ENCODE measurements around the gene SLC19A1.

The SLC19A1 gene

GRCh38 chr21:45457832-45458172 lies 84.4 kb downstream of the SLC19A1 start:
- TF ChIP-seq, protein P1, sequence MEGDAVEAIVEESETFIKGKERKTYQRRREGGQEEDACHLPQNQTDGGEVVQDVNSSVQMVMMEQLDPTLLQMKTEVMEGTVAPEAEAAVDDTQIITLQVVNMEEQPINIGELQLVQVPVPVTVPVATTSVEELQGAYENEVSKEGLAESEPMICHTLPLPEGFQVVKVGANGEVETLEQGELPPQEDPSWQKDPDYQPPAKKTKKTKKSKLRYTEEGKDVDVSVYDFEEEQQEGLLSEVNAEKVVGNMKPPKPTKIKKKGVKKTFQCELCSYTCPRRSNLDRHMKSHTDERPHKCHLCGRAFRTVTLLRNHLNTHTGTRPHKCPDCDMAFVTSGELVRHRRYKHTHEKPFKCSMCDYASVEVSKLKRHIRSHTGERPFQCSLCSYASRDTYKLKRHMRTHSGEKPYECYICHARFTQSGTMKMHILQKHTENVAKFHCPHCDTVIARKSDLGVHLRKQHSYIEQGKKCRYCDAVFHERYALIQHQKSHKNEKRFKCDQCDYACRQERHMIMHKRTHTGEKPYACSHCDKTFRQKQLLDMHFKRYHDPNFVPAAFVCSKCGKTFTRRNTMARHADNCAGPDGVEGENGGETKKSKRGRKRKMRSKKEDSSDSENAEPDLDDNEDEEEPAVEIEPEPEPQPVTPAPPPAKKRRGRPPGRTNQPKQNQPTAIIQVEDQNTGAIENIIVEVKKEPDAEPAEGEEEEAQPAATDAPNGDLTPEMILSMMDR (IDR thresholded peaks at IDR 0.05; ENCODE audit: low read depth, low read length): no peak

DNA sequence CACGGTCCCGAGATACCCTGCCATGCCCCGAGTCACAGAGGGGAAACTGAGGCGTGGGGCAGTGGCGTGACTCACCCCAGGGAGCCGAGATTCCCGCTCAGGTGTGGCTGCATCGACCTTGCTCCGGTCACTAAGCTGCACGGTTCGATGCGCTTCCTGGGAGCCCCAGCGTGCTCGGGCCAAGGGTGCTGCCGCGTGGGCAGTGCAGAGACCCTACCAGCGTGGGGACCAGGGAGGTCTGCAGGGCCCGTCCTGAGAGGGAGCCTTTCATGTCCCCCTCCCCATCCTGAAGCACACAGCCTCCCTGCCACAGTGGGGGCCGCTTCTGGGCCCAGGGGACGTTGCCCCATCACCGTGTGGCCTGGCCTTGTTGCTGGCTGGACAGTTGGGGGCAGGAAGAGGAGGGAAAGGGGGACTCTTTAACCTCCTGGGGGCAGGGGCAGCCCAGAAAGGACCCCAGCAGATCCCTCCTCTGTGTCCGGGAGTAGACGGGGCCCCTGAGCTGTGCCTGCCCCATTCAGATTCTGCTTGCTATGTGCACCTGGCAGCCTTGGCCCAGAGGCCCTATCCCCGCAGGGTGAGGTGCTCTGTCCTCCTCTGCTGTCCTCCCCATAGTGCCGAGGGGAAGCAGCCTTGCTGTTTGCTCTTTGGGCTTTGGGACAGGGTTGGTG lies 84.9 kb downstream of the SLC19A1 start:
- H3K4me3 ChIP-seq (ENCODE audit: low read depth, low read length): no peak overlapping the region
- TF ChIP-seq, protein P1 (IDR thresholded peaks at IDR 0.05; ENCODE audit: low read depth, low read length): no peak

More at GRCh38 chr21:45457832-45458172, 84.4 kb downstream of the SLC19A1 start:
- H3K4me3 ChIP-seq (ENCODE audit: low read depth, low read length): no peak overlapping the region

GRCh38 chr21:45456584-45457160 lies 85.6 kb downstream of the SLC19A1 start:
- TF ChIP-seq, protein P1 (IDR thresholded peaks at IDR 0.05; ENCODE audit: low read depth, low read length): no peak
- no peak overlapping the region for H3K4me3 ChIP-seq (ENCODE audit: low read depth, low read length)

DNA sequence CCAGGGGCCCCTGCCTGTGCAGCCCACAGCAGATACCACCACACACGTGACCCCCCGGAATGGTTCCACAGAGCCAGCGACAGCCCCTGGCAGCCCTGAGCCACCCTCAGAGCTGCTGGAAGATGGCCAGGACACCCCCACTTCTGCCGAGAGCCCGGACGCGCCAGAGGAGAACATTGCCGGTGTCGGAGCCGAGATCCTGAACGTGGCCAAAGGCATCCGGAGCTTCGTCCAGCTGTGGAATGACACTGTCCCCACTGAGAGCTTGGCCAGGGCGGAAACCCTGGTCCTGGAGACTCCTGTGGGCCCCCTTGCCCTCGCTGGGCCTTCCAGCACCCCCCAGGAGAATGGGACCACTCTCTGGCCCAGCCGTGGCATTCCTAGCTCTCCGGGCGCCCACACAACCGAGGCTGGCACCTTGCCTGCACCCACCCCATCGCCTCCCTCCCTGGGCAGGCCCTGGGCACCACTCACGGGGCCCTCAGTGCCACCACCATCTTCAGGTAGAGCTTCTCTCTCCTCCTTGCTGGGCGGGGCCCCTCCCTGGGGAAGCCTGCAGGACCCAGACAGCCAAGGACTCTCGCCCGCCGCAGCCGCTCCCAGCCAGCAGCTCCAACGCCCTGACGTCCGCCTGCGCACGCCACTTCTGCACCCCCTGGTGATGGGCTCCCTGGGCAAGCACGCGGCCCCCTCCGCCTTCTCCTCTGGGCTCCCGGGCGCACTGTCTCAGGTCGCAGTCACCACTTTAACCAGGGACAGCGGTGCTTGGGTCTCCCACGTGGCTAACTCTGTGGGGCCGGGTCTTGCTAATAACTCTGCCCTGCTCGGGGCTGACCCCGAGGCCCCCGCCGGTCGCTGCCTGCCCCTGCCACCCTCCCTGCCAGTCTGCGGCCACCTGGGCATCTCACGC lies 86.3 kb downstream of the SLC19A1 start:
- TF ChIP-seq, protein P1 (IDR thresholded peaks at IDR 0.05; ENCODE audit: low read depth, low read length): no peak
- H3K4me3 ChIP-seq (ENCODE audit: low read depth, low read length): peak overlapping the region; percentile 32

DNA sequence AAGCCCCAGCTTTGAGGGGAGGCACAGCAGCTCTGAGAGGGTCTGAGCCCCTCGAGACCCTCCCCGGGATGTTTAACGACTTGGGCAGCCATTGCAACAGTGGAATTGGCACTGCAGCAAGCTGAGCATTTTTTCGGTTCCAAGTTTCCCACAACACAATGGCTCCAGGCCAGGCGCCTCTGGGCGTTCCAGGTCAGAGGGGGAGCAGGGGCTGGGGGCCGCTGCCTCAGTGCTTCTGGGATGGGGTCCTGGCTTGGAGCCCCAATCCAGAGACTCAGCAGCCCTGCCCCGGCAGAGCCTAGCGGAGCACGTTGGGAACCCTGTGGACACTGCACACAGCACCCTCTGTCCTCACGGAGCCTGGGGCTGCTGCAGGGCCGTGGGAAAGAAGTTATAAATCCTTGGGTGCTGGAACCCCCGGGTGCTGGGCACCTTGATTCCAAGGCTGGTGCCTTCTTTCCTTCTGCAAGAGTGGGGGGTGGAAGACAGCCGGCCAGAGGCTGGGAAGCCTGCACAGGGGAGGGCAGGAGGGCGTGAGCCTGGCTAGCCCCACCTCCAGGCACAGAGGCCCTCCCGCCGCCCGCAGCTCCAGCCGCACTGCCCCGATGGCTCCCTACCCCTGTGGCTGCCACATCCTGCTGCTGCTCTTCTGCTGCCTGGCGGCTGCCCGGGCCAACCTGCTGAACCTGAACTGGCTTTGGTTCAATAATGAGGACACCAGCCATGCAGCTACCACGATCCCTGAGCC lies 87.1 kb downstream of the SLC19A1 start:
- TF ChIP-seq, protein P1 (IDR thresholded peaks at IDR 0.05; ENCODE audit: low read depth, low read length): no peak

DNA sequence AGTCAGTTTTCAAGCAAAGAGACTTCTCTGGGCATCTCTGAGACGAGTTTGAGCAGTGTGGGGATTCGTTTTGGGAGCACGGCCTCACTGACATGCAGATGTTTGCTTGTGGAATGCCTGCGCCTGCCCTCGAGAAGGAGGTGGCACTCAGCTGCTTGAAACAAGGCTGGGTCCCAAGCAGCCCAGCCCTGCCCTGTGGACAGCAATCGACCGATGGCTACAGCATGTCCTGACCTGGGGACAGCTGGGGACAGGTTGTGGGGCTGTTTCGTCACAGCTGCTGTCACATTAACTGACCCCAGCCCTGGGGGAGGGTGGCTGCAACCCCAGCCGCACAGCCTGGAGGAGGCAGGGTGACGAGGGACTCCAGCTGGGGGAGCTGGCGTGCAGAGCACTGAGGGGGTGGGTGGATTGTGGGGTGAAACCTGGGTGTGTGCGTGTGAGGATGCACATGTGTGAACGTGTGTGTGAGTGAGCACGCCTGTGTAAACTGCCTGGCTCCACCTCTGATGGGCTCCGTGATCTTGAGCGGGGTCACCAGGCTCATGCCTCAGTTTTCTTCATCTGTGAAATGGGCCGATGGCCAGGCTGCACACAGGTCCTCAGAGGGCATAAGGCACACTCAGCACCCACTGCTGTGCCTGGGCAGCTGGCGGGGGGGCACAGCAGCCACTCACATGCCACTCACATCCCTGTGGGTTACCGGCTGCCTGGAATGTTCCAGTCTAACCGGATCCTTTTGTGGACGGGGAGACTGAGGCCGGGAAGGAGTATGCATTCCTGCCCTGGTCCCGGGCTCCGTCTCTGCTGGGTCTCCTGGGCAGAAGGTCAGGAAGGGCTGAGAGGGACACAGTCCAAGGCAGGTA lies 87.9 kb downstream of the SLC19A1 start:
- no peak overlapping the region for H3K4me3 ChIP-seq (ENCODE audit: low read depth, low read length)
- TF ChIP-seq, protein P1 (IDR thresholded peaks at IDR 0.05; ENCODE audit: low read depth, low read length): no peak

More for the DNA sequence above, 87.1 kb downstream of the SLC19A1 start:
- peak overlapping the region; percentile 32 for H3K4me3 ChIP-seq (ENCODE audit: low read depth, low read length)

Data from WI38 (cell line).